HG03432 (cell line): ENCODE results near the gene CD247.

Experiments used
- ATAC-seq: cut with Tn5 transposase; IDR thresholded peaks from one replicate; pipeline ENCODE4 v1.9.1; 2021; ENCODE audit warnings: mild to moderate bottlenecking, moderate library complexity; ENCODE audit not compliant: unreplicated experiment

The CD247 gene

DNA sequence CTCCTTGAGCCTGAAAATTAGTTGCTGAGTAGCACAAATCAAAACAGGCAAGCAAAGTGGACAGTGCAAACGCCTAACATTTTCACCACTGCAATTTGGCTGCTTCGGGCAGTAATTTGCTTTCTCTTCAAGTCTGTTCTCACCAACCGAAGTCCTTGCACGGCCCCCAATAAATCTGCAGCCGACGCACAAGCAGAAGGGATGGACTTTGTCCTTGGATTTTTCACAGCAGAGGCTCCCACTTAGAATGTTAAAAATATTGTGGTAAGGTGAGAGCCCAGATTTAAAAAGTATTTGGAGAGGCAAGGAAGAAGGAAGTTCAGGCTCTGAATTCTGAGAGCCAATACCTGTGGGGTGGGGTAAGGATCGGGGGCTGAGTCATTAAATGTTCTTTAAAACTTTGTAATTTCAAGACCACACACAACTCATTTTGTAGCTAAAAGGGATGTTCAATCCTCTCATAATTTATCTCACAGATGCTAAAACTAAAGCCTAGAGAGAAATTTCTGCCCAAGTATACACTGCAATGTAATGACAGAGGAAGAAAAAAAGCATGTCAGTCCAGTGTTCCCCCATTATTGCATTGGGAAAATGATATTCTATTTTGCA, 6.2 kb downstream of the CD247 start:
- ATAC-seq = no peak

DNA sequence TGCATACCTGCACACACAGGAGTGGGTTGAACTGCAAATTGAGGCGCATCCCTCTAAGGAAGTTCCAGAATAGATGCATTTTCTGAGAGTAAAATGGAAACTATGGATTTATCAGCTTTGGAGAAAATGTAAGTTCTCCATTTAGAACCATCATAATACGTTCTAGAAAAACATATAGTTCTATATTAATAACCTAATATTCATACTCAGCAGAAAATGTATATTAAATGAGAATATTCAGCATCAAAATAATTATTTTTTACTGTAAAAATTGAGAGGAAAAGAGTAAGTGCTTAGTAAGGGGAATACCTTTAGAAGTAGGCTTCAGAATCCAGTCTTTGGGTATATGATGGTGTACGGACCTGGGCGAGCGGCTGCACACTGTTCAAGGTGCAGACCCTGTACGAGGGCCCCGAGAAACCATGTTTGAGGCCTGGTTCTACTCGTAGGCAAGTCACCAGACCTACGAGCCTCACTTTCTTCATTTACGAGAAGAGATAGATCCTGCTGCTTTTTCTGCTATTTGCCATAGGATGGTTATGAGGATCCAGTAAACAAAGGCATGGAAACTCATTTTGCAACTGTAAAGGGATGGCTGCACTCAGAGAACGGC, 6.8 kb downstream of the CD247 start:
- no peak for ATAC-seq

DNA sequence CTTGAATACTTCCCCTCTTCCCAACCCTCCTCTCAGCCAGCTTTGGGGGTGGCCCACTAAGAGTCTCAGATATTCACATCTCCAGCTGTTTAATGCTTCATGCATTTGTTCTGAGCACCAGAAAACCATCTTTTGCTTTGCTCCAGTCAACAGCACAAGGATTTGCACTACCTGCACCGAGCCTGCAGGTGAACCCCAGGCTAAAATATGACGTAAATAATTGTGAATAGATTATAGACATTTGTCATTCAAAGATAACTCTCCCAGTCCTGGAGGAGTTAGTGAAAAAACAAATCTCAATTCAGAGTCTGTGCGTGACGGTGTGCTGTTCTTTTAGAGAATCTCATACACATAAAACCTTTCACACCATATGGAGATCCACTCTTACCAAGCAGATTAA, 7.4 kb downstream of the CD247 start:
- no peak for ATAC-seq

GRCh38 chr1:167510244-167510643, 8.1 kb downstream of the CD247 start:
- ATAC-seq = no peak

GRCh38 chr1:167509587-167509986, 8.7 kb downstream of the CD247 start:
- ATAC-seq = no peak

- no peak for ATAC-seq
Measured at GRCh38 chr1:167507719-167508118, 10.6 kb downstream of the CD247 start.

GRCh38 chr1:167504467-167504827, 13.9 kb downstream of the CD247 start:
- no peak for ATAC-seq

GRCh38 chr1:167503626-167504466, 14.5 kb downstream of the CD247 start:
- no peak for ATAC-seq

- ATAC-seq = no peak
Measured at GRCh38 chr1:167502719-167503462, 15.4 kb downstream of the CD247 start.

GRCh38 chr1:167502192-167502551, 16.2 kb downstream of the CD247 start:
- ATAC-seq = no peak

DNA sequence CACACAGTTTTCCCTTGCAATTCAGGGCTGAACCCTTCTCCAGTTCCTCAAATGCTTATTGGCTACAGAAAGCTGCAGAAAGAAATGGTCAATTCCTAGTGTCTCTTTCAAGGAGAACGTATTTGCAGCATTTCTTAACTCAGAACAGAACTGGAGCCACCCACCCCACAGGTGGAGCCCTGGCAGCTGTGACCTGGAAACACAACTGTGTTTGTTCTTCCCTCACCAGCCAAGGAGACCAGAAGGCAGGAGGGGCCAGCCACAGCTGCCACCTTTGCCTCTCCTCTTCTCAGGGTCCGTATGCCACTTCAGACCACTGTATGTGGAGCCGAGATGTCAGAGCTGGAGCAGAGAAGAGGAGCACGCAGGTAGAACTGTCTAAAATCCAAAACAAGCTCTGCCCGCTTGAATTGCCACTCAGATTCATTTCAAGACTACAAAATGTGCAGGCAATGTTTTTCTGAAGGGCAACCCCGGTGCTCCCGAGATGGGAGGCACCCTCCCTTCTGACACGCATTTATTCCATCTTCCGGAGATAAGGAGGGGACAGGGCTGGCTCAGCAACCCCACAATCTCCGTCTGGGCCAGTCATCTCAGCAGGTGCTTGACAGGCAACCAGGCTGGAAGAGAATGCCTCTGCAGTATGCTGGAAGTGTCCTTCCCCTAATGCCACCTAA, 16.7 kb downstream of the CD247 start:
- ATAC-seq = no peak

DNA sequence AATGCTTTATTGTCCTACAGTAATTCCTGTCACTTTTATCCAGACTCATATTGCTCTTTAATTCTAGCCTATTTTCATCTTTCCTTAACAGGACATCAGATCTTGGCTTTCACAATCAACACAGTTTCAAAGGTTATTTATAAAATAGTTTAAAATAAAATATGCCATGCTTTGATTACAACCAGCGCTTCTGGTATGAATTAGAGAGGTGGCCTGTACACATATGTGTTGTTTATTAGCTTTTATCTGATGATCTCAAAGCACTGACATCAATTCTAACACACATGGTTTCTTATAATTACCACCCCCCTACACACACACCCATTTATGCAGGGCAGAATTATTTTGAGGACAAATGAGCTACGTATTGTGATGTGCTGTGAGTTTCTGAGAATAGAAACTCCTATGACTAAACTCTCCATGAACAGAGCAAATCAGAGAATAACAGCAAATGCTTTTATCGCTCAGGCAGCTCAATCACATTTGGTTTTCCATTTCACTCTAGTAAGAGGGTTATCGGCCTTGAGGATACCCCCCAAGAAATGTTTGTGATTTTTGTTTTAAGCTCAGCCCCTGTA, 18.0 kb downstream of the CD247 start:
- peak; percentile 42 for ATAC-seq

DNA sequence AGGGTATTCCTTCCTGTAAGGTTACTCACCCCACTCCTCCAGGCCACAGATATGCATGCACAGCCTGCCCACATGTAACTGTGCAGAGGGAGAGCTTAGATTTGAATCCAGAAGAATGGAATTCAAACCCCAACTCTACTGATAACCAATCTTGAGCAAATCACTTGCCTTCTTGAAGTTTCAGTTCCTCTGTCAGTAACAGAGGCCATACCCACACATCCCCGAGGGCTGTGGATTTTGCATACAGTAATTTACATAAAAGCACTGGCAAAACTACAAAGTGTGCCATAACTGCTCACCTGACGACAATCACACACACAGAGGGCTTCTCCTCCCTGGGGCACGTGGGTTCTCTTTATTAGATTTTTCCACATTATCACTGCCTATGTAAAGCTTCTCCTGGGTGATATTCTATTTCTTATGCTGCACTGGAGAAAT, 18.6 kb downstream of the CD247 start:
- peak; percentile 97 for ATAC-seq

DNA sequence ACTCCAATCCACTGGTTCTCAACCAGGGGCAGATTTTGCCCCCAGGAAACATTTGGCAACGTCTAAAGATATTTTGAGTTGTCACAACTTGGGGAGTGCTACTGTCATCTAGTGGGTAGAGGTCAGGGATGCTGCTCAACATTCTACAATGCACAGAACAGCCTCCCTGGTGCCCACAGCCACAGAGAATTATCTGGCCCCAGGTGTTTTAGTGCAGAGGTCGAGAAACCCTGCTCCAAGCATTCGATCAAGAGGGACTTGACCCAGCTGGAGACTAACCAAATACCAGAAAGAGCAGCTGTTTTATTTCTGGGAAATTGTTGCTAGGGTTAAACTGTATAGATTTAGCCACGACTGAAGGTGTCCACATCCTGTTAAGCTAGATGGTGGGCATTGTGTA, 19.2 kb downstream of the CD247 start:
- peak; percentile 4 for ATAC-seq

DNA sequence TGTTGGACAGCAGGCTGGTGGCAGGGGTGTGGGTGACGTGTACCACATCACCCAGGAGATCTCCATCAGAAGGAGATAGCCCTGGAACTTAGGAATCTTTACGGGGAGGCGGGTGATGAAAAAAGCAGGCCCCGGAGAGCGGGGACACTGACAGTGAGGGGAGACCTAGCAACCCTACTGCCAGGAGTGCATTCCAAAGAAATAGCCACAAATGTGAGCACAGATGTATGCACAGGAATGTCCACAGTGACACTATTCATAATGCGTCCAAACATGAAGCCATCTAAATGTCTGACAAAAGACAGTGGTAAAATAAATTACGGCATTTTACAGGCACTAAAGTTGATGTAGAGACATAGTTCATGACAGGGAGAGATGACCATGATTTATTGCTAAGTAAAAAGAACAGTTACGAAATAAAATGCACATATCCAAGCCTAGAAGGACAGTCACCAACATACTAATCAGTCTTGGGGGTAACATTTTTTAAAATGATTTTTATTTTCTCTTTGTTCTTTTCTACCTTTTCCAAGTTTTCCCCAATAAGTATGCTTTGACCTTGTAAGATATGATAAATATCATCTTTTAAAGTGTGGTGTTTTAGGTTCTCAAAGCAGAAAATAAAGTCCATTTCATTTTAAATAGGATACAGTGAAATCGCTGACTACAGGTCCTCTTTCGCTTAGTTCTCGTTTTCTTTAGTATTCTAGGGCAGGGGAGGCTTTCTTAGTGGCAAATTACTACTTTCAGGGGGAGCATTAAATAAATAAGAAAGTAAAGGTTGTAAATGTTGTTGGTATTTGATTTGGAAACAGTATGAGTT, 21.3 kb downstream of the CD247 start:
- ATAC-seq = no peak

DNA sequence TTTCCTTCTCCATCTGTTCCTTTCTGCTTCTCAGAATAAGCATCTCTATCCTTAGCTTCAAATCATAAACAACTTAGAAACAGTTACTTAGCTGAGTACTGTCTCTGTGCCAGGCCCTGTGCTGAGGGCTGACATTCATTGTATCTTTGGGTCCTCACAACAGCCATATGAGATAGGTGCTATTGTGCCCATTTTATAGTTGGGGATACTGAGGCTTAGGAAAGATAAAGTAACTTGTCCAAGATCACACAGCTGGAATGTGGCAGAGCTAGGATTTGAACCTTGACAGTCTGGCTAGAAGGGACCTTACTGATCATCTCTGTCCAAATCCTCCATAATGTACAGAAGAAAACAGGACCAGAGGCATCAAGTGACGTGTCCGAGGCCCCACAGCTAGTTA, 25.0 kb downstream of the CD247 start:
- ATAC-seq = no peak

DNA sequence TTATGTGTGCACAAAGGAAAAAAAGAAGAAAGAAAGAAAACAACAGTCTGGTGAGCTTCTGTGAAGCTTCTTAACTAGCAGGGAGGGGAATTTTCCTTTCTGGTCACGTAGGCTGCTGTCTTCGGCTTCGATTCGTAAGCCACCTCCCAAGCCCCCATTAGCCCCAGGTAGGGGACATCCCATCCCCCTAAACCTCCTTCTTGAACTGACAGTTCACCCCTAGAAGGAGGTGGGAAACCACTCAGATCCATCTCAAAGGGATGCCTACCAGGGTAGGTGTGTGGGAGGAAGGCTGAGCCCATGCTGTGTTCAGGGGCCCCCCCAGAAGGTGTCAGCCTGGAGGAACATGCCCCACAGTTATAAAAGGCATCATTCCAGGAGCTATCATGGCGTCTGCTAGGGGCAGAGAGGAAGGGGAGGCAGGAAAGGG, 25.8 kb downstream of the CD247 start:
- no peak for ATAC-seq

GRCh38 chr1:167491586-167492461, 26.5 kb downstream of the CD247 start:
- no peak for ATAC-seq

- no peak for ATAC-seq
Measured at GRCh38 chr1:167490765-167491164, 27.6 kb downstream of the CD247 start.
